Mammary epithelial cell (primary cell): ENCODE results near the gene SPC24.

Source experiments
- CTCF ChIP-seq, 2 donors: IDR thresholded peaks in 1 of 2; conservative IDR thresholded peaks in 1 of 2; 2 replicates each; pipeline ENCODE4 v1.5.1; 2011 to 2012; ENCODE audit warnings: inconsistent platforms in 2 of 2, low read length in 2 of 2, mild to moderate bottlenecking in 2 of 2, control low read depth in 1 of 2, low read depth in 1 of 2; ENCODE audit not compliant: insufficient read depth in 1 of 2; ENCODE audit errors: extremely low read depth in 1 of 2
- EZH2 ChIP-seq: IDR thresholded peaks from 2 replicates; pipeline ENCODE4 v1.6.1; 2012; ENCODE audit warnings: low read length, inconsistent platforms, borderline replicate concordance

GRCh38 chr19:11140896-11141295 lies 14.7 kb downstream of the SPC24 start:
- TF ChIP-seq EZH2: no peak
- no peak for TF ChIP-seq CTCF (conservative IDR thresholded peaks at IDR 0.05 in 1 of 2, IDR thresholded peaks at IDR 0.05 in 1 of 2; ENCODE audit: extremely low read depth in 1 of 2, insufficient read depth in 1 of 2, low read depth in 1 of 2, low read length in 2 of 2)
